Mucosa of descending colon (tissue), 3 donors: ENCODE results near the gene SMC6. TPM values are rescaled to one million over a fixed set of nuclear protein-coding genes. Genes with fewer than 3 reads are reported as not detected.

Experiments used
- ATAC-seq: fragments of 200-7000 bp; cut with Tn5 transposase; one replicate; pipeline ENCODE4 v1.9.1; 2020; ENCODE audit warnings: mild to moderate bottlenecking, moderate library complexity
- DNase-seq, 3 donors: peaks; one replicate each; pipeline ENCODE4 v3.0.0-alpha.2; 2020
- H3K36me3 ChIP-seq: fragments of 200-600 bp; one replicate; pipeline ENCODE4 v1.8.0; 2021; ENCODE audit warnings: low read depth, mild to moderate bottlenecking
- H3K4me1 ChIP-seq: fragments of 200-600 bp; one replicate; pipeline ENCODE4 v1.8.0; 2021; ENCODE audit warnings: low read depth, mild to moderate bottlenecking
- H3K4me3 ChIP-seq: fragments of 200-600 bp; one replicate; pipeline ENCODE4 v1.8.0; 2021; ENCODE audit warnings: mild to moderate bottlenecking
- H3K9me3 ChIP-seq: fragments of 200-600 bp; one replicate; pipeline ENCODE4 v1.8.0; 2021; ENCODE audit warnings: mild to moderate bottlenecking
- CTCF ChIP-seq: fragments of 200-600 bp; IDR thresholded peaks from one replicate; pipeline ENCODE4 v1.8.0; 2022; ENCODE audit warnings: antibody characterized with exemption, mild to moderate bottlenecking
- intact Hi-C, 2 donors: fragments of 100-400 bp; cut with DNase I in 1 of 2; cut with micrococcal nuclease in 1 of 2; formaldehyde crosslinking; loops; one replicate each; pipeline versions ENCODE4 v1.11.0 to v1.11.1; 2022; cut with DNase I, micrococcal nuclease
- total RNA-seq, 3 donors: library from RNA; stranded (reverse); fragmentation: NEBNext Ultra II Directional in 2 of 3; extraction: Animal tissue kit (Norgen Biotek cat#: 25700) in 2 of 3; gene quantifications; one replicate each; pipeline versions ENCODE4 v1.2.1 to v1.2.4, GENCODE V29; 2021 to 2023
- donor health status: DM: no; HTN: no; CAD: no; lungs with moderate emphysema.
- donor health status: DM: no; HTN: no; CAD: no.
- donor health status: DM: no; HTN: yes; CAD: no.

The SMC6 gene
- total RNA-seq, 3 donors from 2014 or later: 18.1 to 24.8 (median 22.9) TPM

DNA sequence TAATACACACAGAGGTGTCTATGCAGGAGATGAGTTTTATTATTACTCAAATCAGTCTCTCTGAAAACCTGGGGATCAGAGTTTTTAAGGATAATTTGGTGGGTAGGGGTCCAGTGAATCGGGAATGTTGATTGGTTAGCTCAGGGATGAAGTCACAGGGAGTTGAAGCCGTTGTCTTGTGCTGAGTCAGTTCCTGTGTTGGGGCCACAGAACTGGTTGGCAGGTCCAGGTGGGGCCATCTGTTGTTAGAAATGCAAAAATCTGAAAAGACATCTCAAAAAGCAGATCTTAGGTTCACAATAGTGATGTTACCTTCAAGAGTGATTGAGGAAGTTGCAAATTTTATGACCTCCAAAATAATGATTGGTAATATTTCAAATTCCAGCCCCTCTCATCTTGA lies 126.2 kb downstream of the SMC6 start:
- no peak for DNase-seq
- Histone ChIP-seq H3K36me3 (no peaks in the 10 kb centered on the region), H3K4me3 (no peak overlapping the region), H3K9me3 (no peaks in the 10 kb centered on the region), H3K4me1 (no peaks in the 10 kb centered on the region)
- no peak for ATAC-seq
- intact Hi-C loops: no loop called here
- no peak for TF ChIP-seq CTCF

GRCh38 chr2:17626986-17627385 lies 126.6 kb downstream of the SMC6 start:
- DNase-seq (no peak), ATAC-seq (no peak)
- Histone ChIP-seq H3K36me3 (no peaks in the 10 kb centered on the region), H3K9me3 (no peaks in the 10 kb centered on the region), H3K4me1 (no peaks in the 10 kb centered on the region), H3K4me3 (no peak overlapping the region)
- TF ChIP-seq CTCF: no peak
- intact Hi-C loops: no loop called here

DNA sequence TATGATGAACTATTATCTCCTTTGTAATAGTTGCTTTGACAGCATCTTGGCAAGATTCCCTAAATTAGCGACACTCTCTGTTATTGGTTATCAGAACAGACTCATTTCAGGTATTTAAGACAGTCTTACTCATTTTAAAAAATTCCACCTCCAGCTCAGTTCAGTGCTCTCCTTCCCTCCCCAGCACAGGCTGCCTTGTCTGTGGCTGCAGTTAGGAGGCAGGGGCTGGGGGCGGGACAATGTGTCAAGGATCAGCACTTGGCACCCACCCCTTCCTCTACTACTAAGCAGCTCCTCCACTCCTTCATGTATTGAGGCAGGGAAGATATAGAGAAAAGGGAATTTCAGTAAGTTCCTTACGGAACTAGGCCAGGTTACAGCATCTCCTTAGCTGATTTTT lies 128.2 kb downstream of the SMC6 start:
- Histone ChIP-seq H3K4me3 (no peak overlapping the region), H3K9me3 (no peaks in the 10 kb centered on the region), H3K36me3 (no peaks in the 10 kb centered on the region), H3K4me1 (no peaks in the 10 kb centered on the region)
- ATAC-seq (no peak), DNase-seq (no peak)
- intact Hi-C loops: no loop called here
- no peak for TF ChIP-seq CTCF

DNA sequence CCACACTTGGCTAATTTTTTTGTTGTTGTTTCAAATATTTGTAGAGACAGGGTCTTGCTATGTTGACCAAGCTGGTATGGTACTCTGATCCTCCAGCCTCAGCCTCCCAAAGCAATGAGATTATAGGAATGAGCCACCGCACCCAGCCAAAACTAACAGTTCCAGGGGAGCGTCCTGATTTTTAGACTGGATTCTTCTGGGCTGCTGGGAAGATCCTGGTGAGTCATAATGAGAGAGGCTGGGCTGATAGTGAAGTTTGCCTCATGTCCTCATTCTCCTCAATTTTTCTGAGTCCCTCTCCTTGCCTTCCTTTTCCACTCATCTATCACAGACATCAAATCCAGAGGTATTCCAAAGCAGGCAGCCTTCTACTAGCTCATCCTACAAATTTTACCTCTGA lies 131.8 kb downstream of the SMC6 start:
- TF ChIP-seq CTCF: no peak
- Histone ChIP-seq H3K36me3 (no peaks in the 10 kb centered on the region), H3K4me3 (no peak overlapping the region), H3K9me3 (no peaks in the 10 kb centered on the region), H3K4me1 (no peaks in the 10 kb centered on the region)
- DNase-seq (no peak), ATAC-seq (no peak)
- intact Hi-C loops: no loop called here

- intact Hi-C loops: no loop called here
- TF ChIP-seq CTCF: no peak
- ATAC-seq (no peak), DNase-seq (no peak)
- Histone ChIP-seq H3K4me3 (no peak overlapping the region), H3K4me1 (no peaks in the 10 kb centered on the region), H3K36me3 (no peaks in the 10 kb centered on the region), H3K9me3 (no peaks in the 10 kb centered on the region)
Measured at GRCh38 chr2:17620841-17621240, 132.8 kb downstream of the SMC6 start.

DNA sequence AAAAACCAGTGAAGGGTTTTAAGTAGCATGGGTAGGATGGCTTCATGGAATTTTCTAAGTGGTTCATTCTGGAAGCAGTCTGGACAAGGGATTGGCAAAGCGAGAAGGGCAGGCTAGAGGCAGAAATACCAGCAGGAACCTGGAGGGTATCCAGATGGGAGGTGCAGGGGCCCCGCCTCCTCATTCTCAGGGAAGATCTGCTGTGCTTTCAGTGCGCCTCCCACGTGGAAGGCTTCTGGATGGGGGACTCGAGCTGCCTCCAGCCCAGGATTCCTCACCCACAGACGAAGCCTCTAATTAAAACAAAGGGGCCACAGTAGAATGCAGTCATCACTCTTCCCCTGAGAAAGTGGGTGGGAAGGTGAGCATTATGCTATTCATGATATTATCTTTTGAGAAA lies 133.3 kb downstream of the SMC6 start:
- Histone ChIP-seq H3K9me3 (no peaks in the 10 kb centered on the region), H3K4me3 (no peak overlapping the region), H3K4me1 (no peaks in the 10 kb centered on the region), H3K36me3 (no peaks in the 10 kb centered on the region)
- intact Hi-C loops: no loop called here
- no peak for TF ChIP-seq CTCF
- DNase-seq: peak in 2 of 3 donors; percentile 10 to 37
- ATAC-seq: peak; percentile 49
